Esophagus muscularis mucosa (tissue), 3 donors: ENCODE results near the gene FAM161A.

Source experiments
- POLR2A ChIP-seq: fragments of 450-650 bp; IDR thresholded peaks from one replicate; pipeline ENCODE4 v1.6.1; 2017; ENCODE audit warnings: antibody characterized with exemption, moderate library complexity, mild to moderate bottlenecking, low read depth
- TF ChIP-seq, protein P1 (sequence below), 3 experiments: fragments of 200-600 bp in 2 of 3; fragments of 450-650 bp in 1 of 3; sonication (generic) in 2 of 3; IDR thresholded peaks; one replicate each; pipeline ENCODE4 v1.5.1; 2017 to 2019; ENCODE audit warnings: antibody characterized with exemption in 3 of 3, mild to moderate bottlenecking in 2 of 3, moderate library complexity in 1 of 3

DNA sequence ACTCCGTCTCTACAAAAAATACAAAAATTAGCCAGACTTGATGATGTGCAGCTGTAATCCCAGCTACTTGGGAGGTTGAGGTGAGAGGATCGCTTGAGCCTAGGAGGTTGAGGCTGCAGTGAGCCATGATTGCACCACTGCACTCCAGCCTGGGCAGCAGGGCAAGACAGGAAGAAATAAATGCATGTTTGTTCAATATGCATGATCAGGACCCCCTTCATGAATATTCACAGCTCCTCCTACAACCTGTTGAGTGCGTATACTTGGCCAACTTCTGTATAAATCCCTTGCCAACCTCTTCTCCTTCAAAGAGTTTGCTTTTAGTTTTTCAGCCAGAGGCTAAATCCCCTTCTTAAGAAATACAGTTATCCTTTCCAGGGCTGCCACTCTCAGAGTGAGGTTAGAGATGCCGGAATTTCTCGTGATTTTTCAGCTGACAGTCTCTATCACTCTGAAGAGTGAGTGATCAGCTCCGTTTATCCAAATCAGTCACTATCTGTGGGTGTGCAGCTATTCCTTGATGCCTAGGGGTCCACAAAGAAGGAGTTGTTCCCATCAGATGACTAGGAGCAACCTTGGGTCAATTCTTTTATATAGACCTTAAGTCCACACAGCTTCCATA, 39.2 kb downstream of the FAM161A start:
- TF ChIP-seq, protein P1, sequence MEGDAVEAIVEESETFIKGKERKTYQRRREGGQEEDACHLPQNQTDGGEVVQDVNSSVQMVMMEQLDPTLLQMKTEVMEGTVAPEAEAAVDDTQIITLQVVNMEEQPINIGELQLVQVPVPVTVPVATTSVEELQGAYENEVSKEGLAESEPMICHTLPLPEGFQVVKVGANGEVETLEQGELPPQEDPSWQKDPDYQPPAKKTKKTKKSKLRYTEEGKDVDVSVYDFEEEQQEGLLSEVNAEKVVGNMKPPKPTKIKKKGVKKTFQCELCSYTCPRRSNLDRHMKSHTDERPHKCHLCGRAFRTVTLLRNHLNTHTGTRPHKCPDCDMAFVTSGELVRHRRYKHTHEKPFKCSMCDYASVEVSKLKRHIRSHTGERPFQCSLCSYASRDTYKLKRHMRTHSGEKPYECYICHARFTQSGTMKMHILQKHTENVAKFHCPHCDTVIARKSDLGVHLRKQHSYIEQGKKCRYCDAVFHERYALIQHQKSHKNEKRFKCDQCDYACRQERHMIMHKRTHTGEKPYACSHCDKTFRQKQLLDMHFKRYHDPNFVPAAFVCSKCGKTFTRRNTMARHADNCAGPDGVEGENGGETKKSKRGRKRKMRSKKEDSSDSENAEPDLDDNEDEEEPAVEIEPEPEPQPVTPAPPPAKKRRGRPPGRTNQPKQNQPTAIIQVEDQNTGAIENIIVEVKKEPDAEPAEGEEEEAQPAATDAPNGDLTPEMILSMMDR (IDR thresholded peaks at IDR 0.05) = no peak
- TF ChIP-seq POLR2A = no peak
